Activated T-cell treated with anti-CD3 and anti-CD28 coated beads, Interleukin-2, amount 50 U/mL, for 24 hours (primary cell): ENCODE data around the gene ELMO1.

Experiments used
- DNase-seq: peaks from one replicate; pipeline ENCODE4 v3.0.0-alpha.2; 2020
- H3K27ac Mint-ChIP-seq: 2 replicates; pipeline ENCODE4 v1.8.0; 2020; ENCODE audit warnings: mild to moderate bottlenecking, mixed read lengths
- H3K27me3 Mint-ChIP-seq: 2 replicates; pipeline ENCODE4 v1.8.0; 2020; ENCODE audit warnings: mixed read lengths
- H3K36me3 Mint-ChIP-seq: 2 replicates; pipeline ENCODE4 v1.8.0; 2020; ENCODE audit warnings: low read depth, mixed read lengths
- H3K4me1 Mint-ChIP-seq: 2 replicates; pipeline ENCODE4 v1.8.0; 2020; ENCODE audit warnings: low read depth, mixed read lengths
- H3K4me3 Mint-ChIP-seq: 2 replicates; pipeline ENCODE4 v1.8.0; 2020; ENCODE audit warnings: mild to moderate bottlenecking, moderate library complexity, mixed read lengths
- H3K9me3 Mint-ChIP-seq: 2 replicates; pipeline ENCODE4 v1.8.0; 2020; ENCODE audit warnings: mixed read lengths

Gene ELMO1

DNA sequence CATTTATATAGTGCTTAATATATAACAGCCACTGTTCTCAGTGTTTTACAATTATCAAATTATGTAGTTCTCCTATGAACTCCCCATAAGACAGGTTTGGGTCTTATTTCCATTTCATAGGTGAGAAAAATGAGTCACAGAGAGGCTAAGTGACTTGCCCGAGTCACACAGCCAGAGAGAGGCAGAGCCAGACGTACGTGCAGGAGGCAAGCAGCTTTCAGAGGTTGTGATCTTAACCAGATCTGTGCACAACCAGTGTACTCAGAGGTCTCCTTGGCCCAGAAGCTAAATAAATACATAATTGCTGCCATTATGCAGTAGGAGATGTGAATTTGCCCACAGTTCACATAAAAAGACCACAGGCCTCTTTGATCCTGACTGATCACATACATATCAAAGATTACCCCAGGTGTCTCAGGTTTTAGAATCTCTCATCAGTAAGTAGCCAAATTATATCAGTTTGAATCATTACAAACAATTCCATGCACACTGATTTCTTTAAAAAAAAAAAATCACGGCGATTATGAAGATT lies 419.7 kb downstream of the ELMO1 start:
- H3K27ac Mint-ChIP-seq: peak overlapping the region; percentile 89
- no peaks in the 10 kb centered on the region for H3K27me3 Mint-ChIP-seq
- H3K36me3 Mint-ChIP-seq: peaks cover 91% of the 10 kb centered on the region
- peak; percentile 44 for DNase-seq
- no peak overlapping the region for H3K4me3 Mint-ChIP-seq
- peaks cover 75% of the 10 kb centered on the region for H3K4me1 Mint-ChIP-seq
- no peaks in the 10 kb centered on the region for H3K9me3 Mint-ChIP-seq

DNA sequence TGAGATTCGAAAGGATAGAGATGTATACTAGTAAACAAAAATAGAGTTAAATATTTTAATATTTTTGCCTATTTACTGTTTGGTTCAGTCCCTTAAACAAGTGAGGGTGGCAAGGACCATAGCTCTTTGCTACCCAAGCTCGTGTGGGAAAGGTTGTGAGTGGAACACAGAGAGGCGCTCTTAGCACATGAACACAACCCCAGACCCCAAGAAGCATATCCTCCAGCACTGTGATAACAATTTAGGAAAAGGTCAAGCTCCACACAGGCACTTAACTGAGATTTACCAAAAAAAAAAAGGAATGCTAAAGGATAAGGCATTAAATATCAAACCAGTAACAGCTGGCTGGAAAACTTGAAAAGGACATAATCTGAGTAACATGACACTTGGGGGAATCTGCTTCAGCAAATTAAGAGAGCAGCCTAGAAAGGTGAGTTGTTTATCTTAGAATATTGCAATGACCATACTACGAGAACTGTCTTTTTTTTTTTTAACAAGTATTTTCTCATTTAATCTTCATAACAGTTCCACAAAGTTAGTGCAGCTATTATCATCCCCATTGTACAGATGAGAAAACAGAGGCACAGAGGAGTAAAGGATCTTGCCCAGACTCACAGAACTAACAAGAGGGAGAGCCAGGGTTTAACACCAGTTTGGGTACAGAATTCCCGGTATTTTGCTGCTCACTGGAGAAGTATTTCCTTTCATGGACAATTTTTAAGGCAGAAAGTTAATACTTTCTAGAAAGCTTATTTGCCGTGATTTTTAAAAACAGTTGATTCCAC lies 420.9 kb downstream of the ELMO1 start:
- peak overlapping the region; percentile 31 for H3K27ac Mint-ChIP-seq
- H3K4me1 Mint-ChIP-seq: peaks cover 64% of the 10 kb centered on the region
- DNase-seq: no peak

DNA sequence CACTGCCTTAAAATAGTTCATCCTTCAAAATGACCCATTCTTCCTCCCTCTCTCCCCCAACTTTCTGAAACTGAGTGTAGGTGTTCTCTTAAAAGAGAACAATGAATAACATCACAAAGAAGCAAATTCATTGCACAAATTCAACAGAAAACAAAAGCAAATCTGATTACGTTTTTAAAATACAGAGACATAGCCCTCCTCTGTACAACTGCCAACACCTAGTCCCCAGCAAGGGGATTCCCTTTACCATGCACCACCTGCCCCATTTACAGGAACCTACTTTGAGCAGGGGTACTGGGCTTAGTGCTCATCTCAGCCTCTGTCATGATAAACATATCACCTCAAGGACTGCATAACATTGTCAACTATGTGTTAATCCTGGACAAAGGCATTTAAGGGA lies 421.6 kb downstream of the ELMO1 start:
- Mint-ChIP-seq H3K27ac (peak overlapping the region; percentile 58), H3K36me3 (peaks cover 89% of the 10 kb centered on the region), H3K4me3 (no peak overlapping the region), H3K27me3 (no peaks in the 10 kb centered on the region), H3K9me3 (no peaks in the 10 kb centered on the region), H3K4me1 (peaks cover 58% of the 10 kb centered on the region)
- DNase-seq: no peak

More for the DNA sequence above, 420.9 kb downstream of the ELMO1 start:
- H3K36me3 Mint-ChIP-seq: peaks cover 90% of the 10 kb centered on the region
- H3K27me3 Mint-ChIP-seq: no peaks in the 10 kb centered on the region
- no peak overlapping the region for H3K4me3 Mint-ChIP-seq
- H3K9me3 Mint-ChIP-seq: no peaks in the 10 kb centered on the region

DNA sequence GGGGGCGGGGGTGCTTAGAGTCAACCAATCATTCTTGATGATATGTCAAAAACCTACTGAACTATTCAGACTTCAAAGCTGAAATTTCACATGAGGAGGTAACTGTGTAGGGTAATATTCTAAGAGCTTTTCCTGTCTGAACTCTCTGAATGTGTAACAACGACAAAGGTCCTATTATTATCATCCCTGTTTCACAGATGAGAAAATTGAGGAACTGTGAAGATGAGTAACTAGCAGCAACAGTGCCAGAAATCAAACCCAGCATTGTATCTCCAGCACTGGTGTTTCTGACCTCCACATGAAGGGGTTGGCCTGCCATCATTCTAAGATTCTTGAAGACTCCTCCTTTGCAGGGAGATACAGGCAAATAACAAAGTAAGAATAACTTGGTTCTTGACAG lies 429.7 kb downstream of the ELMO1 start:
- H3K4me3 Mint-ChIP-seq: no peak overlapping the region
- peaks cover 60% of the 10 kb centered on the region for H3K36me3 Mint-ChIP-seq
- H3K27me3 Mint-ChIP-seq: no peaks in the 10 kb centered on the region
- peaks cover 11% of the 10 kb centered on the region for H3K4me1 Mint-ChIP-seq
- DNase-seq: no peak
- H3K9me3 Mint-ChIP-seq: peaks cover 9% of the 10 kb centered on the region
- H3K27ac Mint-ChIP-seq: no peak overlapping the region

DNA sequence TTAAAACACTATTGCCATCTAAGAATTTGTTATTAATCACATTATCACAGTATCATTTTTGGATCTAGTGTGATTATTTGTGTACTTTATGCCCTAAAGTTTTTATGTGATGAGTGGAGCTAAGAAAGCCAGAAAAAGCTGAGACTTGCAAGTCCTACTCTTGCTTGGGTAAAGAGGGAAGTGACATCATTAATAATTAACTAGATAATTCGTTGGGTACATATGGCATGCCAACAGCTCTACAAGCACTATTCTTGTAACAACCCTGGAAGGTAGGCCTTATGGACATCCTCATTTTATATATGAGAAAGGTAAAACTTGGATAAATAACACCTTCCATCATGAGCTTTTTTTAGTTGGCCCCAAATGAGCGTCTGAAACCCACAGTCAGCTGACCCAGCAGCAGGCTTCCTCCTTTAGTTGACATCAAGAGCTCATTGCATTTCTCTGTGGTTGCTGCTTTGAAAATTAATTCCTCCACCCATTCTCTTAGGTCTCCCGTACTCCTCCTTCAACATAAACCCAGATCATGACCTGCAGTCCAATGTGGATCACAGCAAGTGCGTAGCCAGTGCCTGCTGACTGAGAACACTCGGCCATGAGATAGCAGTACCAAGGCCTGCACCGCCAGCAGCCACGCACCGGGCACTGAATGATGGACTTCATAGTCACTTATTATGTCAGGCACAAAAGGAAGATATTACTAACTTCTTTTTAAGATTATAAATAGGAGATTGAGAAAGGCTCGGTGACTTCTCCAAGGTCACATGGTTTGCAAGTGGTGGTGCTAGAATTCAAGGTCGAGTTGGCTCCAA lies 432.4 kb downstream of the ELMO1 start:
- Mint-ChIP-seq H3K36me3 (peaks cover 63% of the 10 kb centered on the region), H3K4me3 (no peak overlapping the region), H3K9me3 (peaks cover 9% of the 10 kb centered on the region), H3K27me3 (no peaks in the 10 kb centered on the region), H3K27ac (no peak overlapping the region), H3K4me1 (peaks cover 10% of the 10 kb centered on the region)
- no peak for DNase-seq

DNA sequence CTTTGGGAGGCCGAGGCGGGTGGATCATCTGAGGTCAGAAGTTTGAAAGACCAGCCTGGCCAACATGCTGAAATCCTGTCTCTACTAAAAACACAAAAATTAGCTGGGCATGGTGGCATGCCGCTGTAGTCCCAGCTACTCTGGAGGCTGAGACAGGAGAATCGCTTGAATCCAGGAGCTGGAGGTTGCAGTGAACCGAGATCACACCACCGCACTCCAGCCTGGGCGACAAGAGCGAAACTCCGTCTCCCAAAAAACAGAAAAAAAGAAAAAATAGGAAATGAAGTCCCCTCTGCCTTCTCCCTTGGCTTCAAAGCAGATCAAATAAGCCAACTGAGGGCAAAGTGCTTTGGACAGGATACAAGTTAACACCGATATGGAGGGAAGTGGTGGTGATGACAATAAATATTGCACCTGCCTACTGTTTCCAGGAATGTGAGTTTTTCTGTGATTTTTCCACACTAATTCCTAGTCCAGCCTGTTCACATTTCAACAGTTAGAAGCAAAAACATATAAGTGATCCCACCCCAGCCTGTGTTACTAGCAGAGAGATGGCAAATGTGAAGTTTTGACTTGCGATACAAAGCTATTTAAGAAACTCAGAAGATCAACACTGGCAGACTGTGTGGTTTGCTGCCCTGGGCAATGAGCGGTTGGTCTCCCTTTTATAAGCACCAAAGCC lies 433.2 kb downstream of the ELMO1 start:
- Mint-ChIP-seq H3K9me3 (peaks cover 9% of the 10 kb centered on the region), H3K36me3 (peaks cover 65% of the 10 kb centered on the region), H3K27me3 (no peaks in the 10 kb centered on the region), H3K4me3 (no peak overlapping the region), H3K27ac (no peak overlapping the region), H3K4me1 (peaks cover 10% of the 10 kb centered on the region)
- no peak for DNase-seq

DNA sequence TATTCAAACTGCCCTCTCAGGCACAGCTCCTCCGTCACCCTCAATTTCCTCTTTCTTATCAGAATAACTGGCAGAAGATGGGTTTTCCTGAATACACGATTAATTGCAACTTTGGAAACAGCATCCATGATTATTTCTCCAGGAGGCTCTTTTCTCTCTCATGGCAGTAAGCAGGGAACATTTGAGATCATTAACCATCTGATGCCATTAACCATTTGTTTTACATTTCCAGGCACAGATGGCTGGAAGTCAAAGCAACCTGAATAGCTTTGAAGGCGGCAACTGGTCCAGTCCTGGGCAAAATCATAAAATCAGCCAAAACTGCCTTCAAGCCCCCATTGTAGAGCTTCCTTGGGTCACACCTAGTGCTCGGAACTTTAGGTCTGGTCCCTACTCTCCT lies 434.9 kb downstream of the ELMO1 start:
- peaks cover 10% of the 10 kb centered on the region for H3K4me1 Mint-ChIP-seq
- no peaks in the 10 kb centered on the region for H3K27me3 Mint-ChIP-seq
- H3K4me3 Mint-ChIP-seq: no peak overlapping the region
- no peak overlapping the region for H3K27ac Mint-ChIP-seq
- DNase-seq: no peak
- H3K9me3 Mint-ChIP-seq: peaks cover 2% of the 10 kb centered on the region
- peaks cover 69% of the 10 kb centered on the region for H3K36me3 Mint-ChIP-seq

DNA sequence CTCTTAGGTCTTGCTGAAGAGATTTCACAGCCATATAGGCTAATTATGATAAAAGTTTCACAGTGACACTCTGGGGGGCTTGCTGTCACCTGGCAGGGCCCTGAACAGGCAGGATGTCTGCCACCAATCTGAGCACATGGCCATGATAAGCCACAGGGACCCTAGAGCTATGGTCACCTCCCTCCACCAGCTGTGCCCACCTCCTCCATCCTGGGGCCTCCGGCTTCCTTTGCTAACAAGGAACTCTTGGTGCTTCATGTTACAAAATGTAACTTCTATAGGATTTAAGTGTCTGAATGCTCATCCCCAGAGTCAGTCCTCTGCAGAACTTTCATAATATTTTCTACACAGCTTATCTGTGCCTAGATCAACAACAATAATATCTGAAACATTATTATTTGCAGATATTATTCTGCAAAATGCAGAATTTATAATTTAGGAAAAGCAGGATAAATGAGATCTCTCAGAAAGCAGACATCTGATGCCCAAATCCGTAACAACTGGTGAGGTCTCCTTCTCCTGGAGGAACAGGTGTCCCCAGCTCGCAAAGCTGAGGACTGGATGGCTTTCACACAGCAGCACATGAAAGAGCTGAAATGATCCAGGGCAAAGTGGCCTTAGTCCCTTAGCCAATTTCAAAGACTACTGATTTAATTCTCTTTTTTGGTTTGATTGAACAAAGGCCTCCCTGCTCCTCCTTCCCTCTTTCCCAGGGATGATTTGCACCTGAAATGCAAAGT lies 437.3 kb downstream of the ELMO1 start:
- Mint-ChIP-seq H3K27me3 (no peaks in the 10 kb centered on the region), H3K27ac (peak overlapping the region; percentile 15), H3K9me3 (no peaks in the 10 kb centered on the region), H3K36me3 (peaks cover 74% of the 10 kb centered on the region), H3K4me3 (no peak overlapping the region), H3K4me1 (peaks cover 1% of the 10 kb centered on the region)
- no peak for DNase-seq

DNA sequence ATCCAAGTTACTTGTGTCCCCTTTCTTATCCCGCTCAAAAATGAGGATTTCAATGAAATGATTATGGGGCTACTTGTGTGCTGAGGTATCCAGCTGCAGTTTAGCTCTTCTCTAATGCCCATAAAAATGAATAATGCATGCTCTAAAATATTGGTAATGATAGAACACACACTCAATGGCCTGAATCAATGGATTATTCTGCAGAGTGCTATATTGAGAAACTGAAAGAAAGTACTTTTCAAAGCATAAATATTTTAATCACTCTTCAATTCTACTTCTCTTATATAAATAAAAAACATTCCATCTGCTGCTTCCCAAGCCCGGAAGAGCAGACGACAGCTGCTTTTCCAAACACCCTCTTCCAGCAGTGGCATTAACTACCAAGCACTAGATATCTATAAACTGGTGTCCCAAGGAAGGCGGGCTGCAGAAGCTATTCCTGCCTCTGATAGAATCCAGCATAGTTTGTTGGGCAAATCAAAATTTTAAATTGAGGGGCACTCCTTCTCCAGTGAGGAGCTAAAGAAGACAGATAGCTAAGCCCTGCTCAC lies 439.5 kb downstream of the ELMO1 start:
- no peak overlapping the region for H3K4me3 Mint-ChIP-seq
- H3K27ac Mint-ChIP-seq: no peak overlapping the region
- H3K4me1 Mint-ChIP-seq: no peaks in the 10 kb centered on the region
- DNase-seq: no peak
- H3K27me3 Mint-ChIP-seq: no peaks in the 10 kb centered on the region
- H3K9me3 Mint-ChIP-seq: no peaks in the 10 kb centered on the region
- peaks cover 88% of the 10 kb centered on the region for H3K36me3 Mint-ChIP-seq

DNA sequence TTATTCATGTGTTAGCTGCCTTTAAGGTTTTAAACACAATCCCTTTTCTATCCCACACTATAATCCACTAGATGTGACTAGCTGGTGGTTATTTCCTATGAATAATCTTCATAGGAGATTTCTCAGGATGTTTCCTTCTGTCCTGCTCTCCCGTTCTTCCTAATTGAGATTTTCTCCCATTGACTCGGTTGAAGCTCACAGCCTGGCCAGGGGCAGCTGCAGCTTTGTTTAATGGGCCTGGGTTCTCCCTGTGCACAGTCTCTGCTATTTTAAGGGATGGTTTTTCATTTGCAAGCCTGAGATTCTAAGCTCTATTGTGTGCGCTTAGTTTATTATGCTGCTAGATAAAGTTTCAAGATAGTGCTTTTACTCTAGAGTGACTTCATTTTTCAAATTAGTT lies 441.0 kb downstream of the ELMO1 start:
- H3K4me1 Mint-ChIP-seq: no peaks in the 10 kb centered on the region
- no peak for DNase-seq
- H3K4me3 Mint-ChIP-seq: no peak overlapping the region
- no peaks in the 10 kb centered on the region for H3K27me3 Mint-ChIP-seq
- H3K9me3 Mint-ChIP-seq: no peaks in the 10 kb centered on the region
- peaks cover 89% of the 10 kb centered on the region for H3K36me3 Mint-ChIP-seq
- H3K27ac Mint-ChIP-seq: no peak overlapping the region

DNA sequence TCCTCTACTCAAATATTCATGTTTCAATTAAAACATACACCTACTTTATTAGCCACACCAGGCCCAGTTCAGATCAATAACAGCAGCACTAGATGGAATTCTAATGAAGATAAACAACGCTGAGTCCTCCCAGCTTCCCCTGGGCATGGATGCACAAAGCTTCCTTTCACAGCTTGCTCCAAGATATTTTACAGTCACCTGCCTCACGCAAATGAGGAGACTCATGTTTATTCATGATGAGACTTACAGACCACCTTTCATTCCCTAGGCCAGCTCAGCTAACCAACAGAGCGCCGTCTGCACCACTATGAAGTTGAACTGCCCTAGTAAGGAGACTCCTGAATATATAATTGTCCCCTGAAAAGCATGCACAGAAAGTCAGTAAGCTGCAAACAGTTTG lies 441.4 kb downstream of the ELMO1 start:
- H3K36me3 Mint-ChIP-seq: peaks cover 89% of the 10 kb centered on the region
- H3K4me3 Mint-ChIP-seq: no peak overlapping the region

DNA sequence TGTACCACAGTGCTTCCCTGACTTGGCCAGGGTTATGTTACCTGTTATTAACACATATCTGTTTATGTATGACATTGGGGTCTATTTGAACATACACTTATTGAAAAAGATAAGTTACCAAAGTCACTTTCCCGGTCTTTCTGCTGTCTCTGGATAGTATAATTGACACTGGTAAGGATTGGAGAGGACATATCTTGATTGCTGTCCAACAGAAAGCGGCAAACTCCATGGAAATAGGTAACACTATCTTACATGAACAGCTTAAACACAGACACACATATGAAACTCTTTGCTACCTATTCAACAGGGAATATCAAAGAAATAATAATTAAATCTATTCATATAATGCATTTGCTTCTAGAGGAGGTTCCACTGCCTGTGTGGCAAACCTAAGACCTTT lies 441.9 kb downstream of the ELMO1 start:
- DNase-seq: no peak
- no peaks in the 10 kb centered on the region for H3K27me3 Mint-ChIP-seq
- no peaks in the 10 kb centered on the region for H3K9me3 Mint-ChIP-seq
- H3K27ac Mint-ChIP-seq: no peak overlapping the region
- no peak overlapping the region for H3K4me3 Mint-ChIP-seq
- H3K4me1 Mint-ChIP-seq: no peaks in the 10 kb centered on the region
- H3K36me3 Mint-ChIP-seq: peaks cover 89% of the 10 kb centered on the region

More for the DNA sequence above, 441.4 kb downstream of the ELMO1 start:
- H3K4me1 Mint-ChIP-seq: no peaks in the 10 kb centered on the region
- no peaks in the 10 kb centered on the region for H3K27me3 Mint-ChIP-seq
- H3K27ac Mint-ChIP-seq: no peak overlapping the region
- H3K9me3 Mint-ChIP-seq: no peaks in the 10 kb centered on the region
- no peak for DNase-seq

DNA sequence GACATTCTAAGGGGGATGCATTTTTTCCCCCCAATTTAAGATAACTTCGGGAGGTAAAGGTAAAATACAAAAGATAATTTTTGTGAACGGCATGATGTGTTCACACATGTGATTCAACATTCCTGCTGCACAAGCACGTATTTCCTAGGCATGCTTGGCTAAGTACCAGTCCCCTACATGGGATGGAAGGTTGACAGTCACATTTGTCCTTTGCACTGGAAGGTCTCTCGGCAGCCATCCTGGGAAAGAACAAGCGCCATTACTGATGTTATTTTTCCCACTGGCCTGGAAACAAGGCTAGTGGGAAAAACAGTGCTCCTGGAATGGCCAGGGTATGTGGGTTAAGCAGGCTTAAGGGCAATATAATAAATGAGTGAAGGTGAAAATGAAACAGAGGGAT lies 448.2 kb downstream of the ELMO1 start:
- Mint-ChIP-seq H3K36me3 (peaks cover 54% of the 10 kb centered on the region), H3K4me1 (no peaks in the 10 kb centered on the region), H3K27me3 (no peaks in the 10 kb centered on the region), H3K27ac (no peak overlapping the region), H3K9me3 (no peaks in the 10 kb centered on the region), H3K4me3 (no peak overlapping the region)
- DNase-seq: no peak
